NCI-H774 (cell line): ENCODE data around the gene MOV10.
"Not testable (repeated sequence)": the region's sequence is repeated elsewhere in the genome, so short reads cannot be mapped to it uniquely, and the experiment has no call there.

ENCODE experiments used
- DNase-seq: peaks from one replicate; lab custom pipeline; 2025; lab: John Stamatoyannopoulos, UW

MOV10 gene

GRCh38 chr1:112674440-112674985, at the start of gene MOV10:
MOV10 (plus strand) TSS chr1:112674659; CDS start chr1:112674913, 254 bp downstream.
- peak; percentile 65 for DNase-seq

- no peak for DNase-seq
Measured at GRCh38 chr1:112625696-112626095, 48.8 kb upstream of the MOV10 start.

GRCh38 chr1:112626193-112626592, 48.3 kb upstream of the MOV10 start:
- no peak for DNase-seq

GRCh38 chr1:112626887-112627286, 47.6 kb upstream of the MOV10 start:
- DNase-seq, result no peak

GRCh38 chr1:112628516-112628915, 45.9 kb upstream of the MOV10 start:
- DNase-seq, result no peak

- DNase-seq, result no peak
Measured at GRCh38 chr1:112629256-112629655, 45.2 kb upstream of the MOV10 start.

GRCh38 chr1:112633628-112634027, 40.8 kb upstream of the MOV10 start:
- DNase-seq, result no peak

GRCh38 chr1:112634367-112634766, 40.1 kb upstream of the MOV10 start:
- DNase-seq, result no peak

- no peak for DNase-seq
Measured at GRCh38 chr1:112636056-112636455, 38.4 kb upstream of the MOV10 start.

GRCh38 chr1:112636597-112637253, 37.7 kb upstream of the MOV10 start:
- DNase-seq, result no peak

GRCh38 chr1:112637254-112638109, 37.0 kb upstream of the MOV10 start:
- DNase-seq, result no peak

- DNase-seq, result no peak
Measured at GRCh38 chr1:112638110-112638428, 36.4 kb upstream of the MOV10 start.

- DNase-seq, result not testable (repeated sequence)
Measured at GRCh38 chr1:112640437-112640836, 34.0 kb upstream of the MOV10 start.

- DNase-seq, result no peak
Measured at GRCh38 chr1:112643080-112643479, 31.4 kb upstream of the MOV10 start.

GRCh38 chr1:112646225-112646624, 28.2 kb upstream of the MOV10 start:
- DNase-seq, result no peak

- DNase-seq, result no peak
Measured at GRCh38 chr1:112651205-112651604, 23.3 kb upstream of the MOV10 start.

- no peak for DNase-seq
Measured at GRCh38 chr1:112665857-112666256, 8.6 kb upstream of the MOV10 start.

GRCh38 chr1:112666946-112667345, 7.5 kb upstream of the MOV10 start:
- DNase-seq, result no peak

GRCh38 chr1:112672009-112672408, 2.5 kb upstream of the MOV10 start:
- no peak for DNase-seq

- no peak for DNase-seq
Measured at GRCh38 chr1:112672842-112673241, 1.6 kb upstream of the MOV10 start.

- DNase-seq, result no peak
Measured at GRCh38 chr1:112673592-112674439, 643 bp upstream of the MOV10 start.

- no peak for DNase-seq
Measured at GRCh38 chr1:112674986-112675727, 698 bp downstream of the MOV10 start.
